ENCODE data around the gene RHOB. TPM values are rescaled to one million over a fixed set of nuclear protein-coding genes. Genes with fewer than 3 reads are reported as not detected.
A peak's percentile ranks its signal among the peaks of the same experiment; 100 is the strongest.

Gene RHOB
- total and polyA plus RNA-seq, 12 donors: 105 to 337 (median 159) TPM

DNA sequence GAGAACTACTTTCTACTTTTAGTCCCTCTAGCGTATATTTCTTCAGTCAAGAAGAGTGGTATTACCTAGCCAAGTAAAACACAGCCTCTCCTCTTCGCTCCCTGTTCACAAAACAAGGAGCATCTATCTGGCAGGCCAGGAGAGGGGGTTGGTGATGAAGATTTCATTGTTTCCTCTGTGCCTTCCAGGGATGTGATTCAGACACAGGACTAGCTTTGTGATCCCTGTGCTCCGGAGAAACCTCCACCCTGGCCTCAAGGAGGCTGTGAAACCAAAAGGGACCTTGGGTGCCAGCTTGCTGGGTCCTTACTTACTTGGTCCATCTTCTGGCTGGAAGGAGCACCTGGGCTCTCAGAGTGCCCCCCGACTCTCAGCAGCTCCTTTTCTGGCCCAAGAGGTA, 5.7 kb downstream of the RHOB start:
- peaks cover 0 to 24% (median 12%) of the 10 kb centered on the region in 9 donors for H3K36me3 ChIP-seq
- intact Hi-C loops (cut with DNase I): loop anchor here in 6 of 10 donors (2.0 to 10.0 kb wide), 5 partner anchors 70 to 125 kb away; no protein-coding TSS in a partner anchor
- peak overlapping the region in 6 of 10 donors; percentile 16 to 100 (median 75) for H3K27ac ChIP-seq
- WGBS, 2 donors: 48 to 51% methylated on average over 4 of the region's 4 CpGs
- no peaks in the 10 kb centered on the region for H3K27me3 ChIP-seq
- H3K9me3 ChIP-seq: no peaks in the 10 kb centered on the region
- ATAC-seq (no peak), DNase-seq (peak in 1 of 2 donors; percentile 32)
- TF ChIP-seq, protein P1, sequence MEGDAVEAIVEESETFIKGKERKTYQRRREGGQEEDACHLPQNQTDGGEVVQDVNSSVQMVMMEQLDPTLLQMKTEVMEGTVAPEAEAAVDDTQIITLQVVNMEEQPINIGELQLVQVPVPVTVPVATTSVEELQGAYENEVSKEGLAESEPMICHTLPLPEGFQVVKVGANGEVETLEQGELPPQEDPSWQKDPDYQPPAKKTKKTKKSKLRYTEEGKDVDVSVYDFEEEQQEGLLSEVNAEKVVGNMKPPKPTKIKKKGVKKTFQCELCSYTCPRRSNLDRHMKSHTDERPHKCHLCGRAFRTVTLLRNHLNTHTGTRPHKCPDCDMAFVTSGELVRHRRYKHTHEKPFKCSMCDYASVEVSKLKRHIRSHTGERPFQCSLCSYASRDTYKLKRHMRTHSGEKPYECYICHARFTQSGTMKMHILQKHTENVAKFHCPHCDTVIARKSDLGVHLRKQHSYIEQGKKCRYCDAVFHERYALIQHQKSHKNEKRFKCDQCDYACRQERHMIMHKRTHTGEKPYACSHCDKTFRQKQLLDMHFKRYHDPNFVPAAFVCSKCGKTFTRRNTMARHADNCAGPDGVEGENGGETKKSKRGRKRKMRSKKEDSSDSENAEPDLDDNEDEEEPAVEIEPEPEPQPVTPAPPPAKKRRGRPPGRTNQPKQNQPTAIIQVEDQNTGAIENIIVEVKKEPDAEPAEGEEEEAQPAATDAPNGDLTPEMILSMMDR (IDR thresholded peaks at IDR 0.05): peak in 7 of 9 donors; percentile 9 to 50 (median 32)
- H3K4me3 ChIP-seq: no peak overlapping the region
- peaks cover 12 to 42% (median 33%) of the 10 kb centered on the region in 9 donors for H3K4me1 ChIP-seq

DNA sequence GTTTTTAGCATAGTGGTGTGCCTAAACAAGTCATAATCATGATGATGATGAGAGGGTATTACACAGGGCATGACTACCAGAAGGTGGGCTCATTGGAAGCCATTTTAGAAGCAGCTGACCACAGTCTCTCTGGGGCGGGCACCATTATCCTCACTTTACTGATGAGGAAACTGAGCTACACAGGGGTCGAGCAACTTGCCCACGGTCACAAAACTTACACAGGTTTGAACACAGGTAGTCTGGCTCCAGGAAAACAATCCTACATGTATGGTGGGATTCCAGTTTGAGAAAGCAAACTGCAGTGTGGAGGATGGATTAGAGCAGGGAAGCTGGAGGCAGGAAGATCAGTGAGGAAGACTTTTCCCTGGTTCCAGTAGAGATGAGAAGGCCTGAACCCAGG, 6.2 kb downstream of the RHOB start:
- Histone ChIP-seq H3K27me3 (no peaks in the 10 kb centered on the region), H3K36me3 (peaks cover 0 to 19% (median 8%) of the 10 kb centered on the region in 9 donors), H3K27ac (peak overlapping the region in 4 of 10 donors; percentile 28 to 100 (median 51)), H3K9me3 (no peaks in the 10 kb centered on the region), H3K4me3 (no peak overlapping the region), H3K4me1 (peaks cover 12 to 42% (median 33%) of the 10 kb centered on the region in 9 donors)
- TF ChIP-seq, protein P1 (IDR thresholded peaks at IDR 0.05): no peak
- intact Hi-C loops (cut with DNase I): loop anchor here in 6 of 10 donors (2.0 to 10.0 kb wide), 5 partner anchors 69 to 124 kb away; no protein-coding TSS in a partner anchor
- 95 to 99% methylated on average over 3 of the region's 3 CpGs for WGBS, 2 donors
- no peak for ATAC-seq
- no peak for DNase-seq

DNA sequence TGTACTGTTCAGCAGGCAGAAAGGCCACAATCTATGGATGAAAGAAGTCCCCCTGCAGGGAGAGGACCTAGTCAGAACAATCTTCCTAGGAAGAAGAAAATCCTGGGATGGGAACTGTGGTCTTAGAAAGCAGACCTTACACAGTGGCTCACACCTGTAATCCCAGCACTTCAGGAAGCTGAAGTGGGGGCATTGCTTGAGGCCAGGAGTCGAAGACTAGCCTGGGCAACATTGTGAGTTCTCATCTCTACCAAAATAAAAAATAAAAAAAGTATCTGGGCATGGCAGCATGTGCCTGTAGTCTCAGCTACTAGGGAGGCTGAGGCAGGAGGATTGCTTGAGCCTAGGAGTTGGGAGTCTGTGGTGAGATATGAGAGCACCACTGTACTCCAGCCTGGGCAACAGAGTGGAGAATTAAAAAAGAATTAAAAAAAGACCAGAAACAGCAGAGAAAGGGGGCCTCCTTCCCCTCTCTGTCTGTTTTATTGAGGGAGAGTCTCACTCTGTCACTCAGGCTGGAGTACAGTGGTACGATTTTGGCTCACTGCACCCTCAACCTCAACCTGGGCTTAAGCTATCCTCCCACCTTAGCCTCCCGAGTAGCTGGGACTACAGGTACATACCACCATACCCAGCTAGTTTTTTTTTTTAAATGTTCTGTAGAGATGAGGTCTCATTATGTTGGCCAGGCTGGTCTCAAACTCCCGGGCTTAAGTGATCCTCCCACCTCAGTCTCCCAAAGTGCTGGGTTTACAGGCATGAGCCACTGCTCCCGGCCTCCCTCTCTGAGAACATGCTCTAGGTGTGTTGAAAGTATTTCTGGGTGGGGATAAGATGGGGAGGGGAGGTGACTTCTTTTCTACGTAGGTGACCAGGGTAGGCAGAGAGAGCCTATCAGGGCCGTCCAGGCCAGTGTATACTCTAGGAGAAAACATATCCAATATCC, 7.4 kb downstream of the RHOB start:
- TF ChIP-seq, protein P1 (IDR thresholded peaks at IDR 0.05): no peak
- Histone ChIP-seq H3K36me3 (peaks cover 0 to 7% (median 0%) of the 10 kb centered on the region in 9 donors), H3K4me3 (no peak overlapping the region), H3K4me1 (peaks cover 12 to 40% (median 28%) of the 10 kb centered on the region in 9 donors), H3K27me3 (no peaks in the 10 kb centered on the region), H3K9me3 (no peaks in the 10 kb centered on the region), H3K27ac (no peak overlapping the region)
- ATAC-seq (no peak), DNase-seq (no peak)
- intact Hi-C loops (cut with DNase I): loop anchor here in 5 of 10 donors (5.0 to 10.0 kb wide), 4 partner anchors 68 to 123 kb away; no protein-coding TSS in a partner anchor
- 96 to 97% methylated on average over 7 of the region's 7 CpGs for WGBS, 2 donors

DNA sequence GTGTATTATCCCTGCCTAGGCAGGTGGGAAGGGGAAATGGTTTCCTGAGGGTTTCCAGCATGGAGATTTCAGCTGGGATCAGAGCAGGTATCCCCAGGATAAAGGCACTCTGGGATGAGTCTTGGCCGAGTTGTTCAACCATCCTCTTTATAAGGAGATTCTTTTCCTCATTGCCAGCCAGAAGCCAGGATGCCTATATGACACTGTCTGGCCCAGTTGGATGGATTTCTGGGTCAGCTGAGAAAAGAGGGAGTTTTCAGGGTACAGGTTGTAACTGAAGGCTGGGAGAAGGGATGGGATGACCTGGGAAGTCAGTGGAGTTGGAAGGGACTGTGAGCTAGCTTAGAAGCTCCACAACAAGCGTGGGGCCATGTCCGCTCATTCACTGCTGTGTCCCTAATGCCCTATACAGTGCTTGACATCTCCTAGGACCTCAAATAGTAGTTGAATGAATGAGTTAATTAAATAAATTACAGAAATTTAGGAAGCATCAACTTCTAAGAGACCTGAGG, 8.3 kb downstream of the RHOB start:
- ATAC-seq: no peak
- Histone ChIP-seq H3K4me1 (peaks cover 12 to 31% (median 20%) of the 10 kb centered on the region in 9 donors), H3K27me3 (no peaks in the 10 kb centered on the region), H3K4me3 (no peak overlapping the region), H3K36me3 (no peaks in the 10 kb centered on the region), H3K27ac (no peak overlapping the region), H3K9me3 (no peaks in the 10 kb centered on the region)
- intact Hi-C loops (cut with DNase I): loop anchor here in 1 of 10 donors (10.0 kb wide), 1 partner anchor 70 kb away; no protein-coding TSS in a partner anchor
- TF ChIP-seq, protein P1 (IDR thresholded peaks at IDR 0.05): no peak
- WGBS, 2 donors: 95% methylated on average over 3 of the region's 3 CpGs
- DNase-seq: no peak

Measured in heart right ventricle (tissue), 16 donors.